H9 (cell line): ENCODE data around the gene ZNF783. TPM values are rescaled to one million over a fixed set of nuclear protein-coding genes. Genes with fewer than 3 reads are reported as not detected.

Experiments used
- DNase-seq: peaks from one replicate; pipeline ENCODE4 v3.0.0-alpha.2; 2017
- H2AFZ ChIP-seq: one replicate; pipeline ENCODE4 v1.6.1; 2013; ENCODE audit warnings: mild to moderate bottlenecking, low read length, control low read depth, moderate library complexity
- H2AK5ac ChIP-seq: 2 replicates; pipeline ENCODE4 v1.6.1; 2013; ENCODE audit warnings: low read length, control low read depth, mixed read lengths; ENCODE audit not compliant: insufficient read length
- H2BK120ac ChIP-seq: one replicate; pipeline ENCODE4 v1.6.1; 2013; ENCODE audit warnings: low read depth, mild to moderate bottlenecking, low read length, control low read depth, inconsistent platforms; ENCODE audit not compliant: poor library complexity, severe bottlenecking
- H2BK12ac ChIP-seq: 2 replicates; pipeline ENCODE4 v1.6.1; 2013; ENCODE audit warnings: low read length, control low read depth, mixed read lengths, low read depth; ENCODE audit not compliant: insufficient read length
- H2BK15ac ChIP-seq: 2 replicates; pipeline ENCODE4 v1.6.1; 2013; ENCODE audit warnings: low read depth, low read length, control low read depth
- H2BK20ac ChIP-seq: one replicate; pipeline ENCODE4 v1.6.1; 2013; ENCODE audit warnings: low read depth, mild to moderate bottlenecking, low read length, control low read depth, inconsistent platforms; ENCODE audit not compliant: poor library complexity, severe bottlenecking
- H2BK5ac ChIP-seq: 2 replicates; pipeline ENCODE4 v1.6.1; 2013; ENCODE audit warnings: low read length, control low read depth, mixed read lengths; ENCODE audit not compliant: insufficient read length
- H3K14ac ChIP-seq: 2 replicates; pipeline ENCODE4 v1.6.1; 2013; ENCODE audit warnings: low read length, control low read depth; ENCODE audit not compliant: insufficient read depth
- H3K18ac ChIP-seq: 2 replicates; pipeline ENCODE4 v1.6.1; 2013; ENCODE audit warnings: low read depth, mild to moderate bottlenecking, mixed read lengths, low read length, control low read depth; ENCODE audit not compliant: insufficient read length
- H3K23ac ChIP-seq: 2 replicates; pipeline ENCODE4 v1.6.1; 2013; ENCODE audit warnings: low read length, control low read depth, mixed read lengths, low read depth; ENCODE audit not compliant: insufficient read length
- H3K23me2 ChIP-seq: 2 replicates; pipeline ENCODE4 v1.6.1; 2013; ENCODE audit warnings: low read depth, mild to moderate bottlenecking, mixed read lengths, low read length, control low read depth; ENCODE audit not compliant: insufficient read length, poor library complexity, severe bottlenecking
- H3K27ac ChIP-seq: 2 replicates; pipeline ENCODE4 v1.5.1; 2013; ENCODE audit warnings: low read length, control low read depth, mixed read lengths, low read depth; ENCODE audit not compliant: insufficient read length
- H3K27me3 ChIP-seq: 2 replicates; pipeline ENCODE4 v1.6.1; 2013; ENCODE audit warnings: low read length, control low read depth, inconsistent platforms; ENCODE audit not compliant: insufficient read depth
- H3K4ac ChIP-seq: 2 replicates; pipeline ENCODE4 v1.6.1; 2013; ENCODE audit warnings: low read depth, mild to moderate bottlenecking, control low read depth, inconsistent platforms, low read length, moderate library complexity
- H3K4me1 ChIP-seq: 2 replicates; pipeline ENCODE4 v1.6.1; 2013; ENCODE audit warnings: low read length, control low read depth, inconsistent platforms; ENCODE audit not compliant: insufficient read depth
- H3K4me2 ChIP-seq: 2 replicates; pipeline ENCODE4 v1.6.1; 2013; ENCODE audit warnings: low read length, control low read depth, mixed read lengths; ENCODE audit not compliant: insufficient read length, insufficient read depth
- H3K56ac ChIP-seq: 2 replicates; pipeline ENCODE4 v1.6.1; 2013; ENCODE audit warnings: low read depth, mild to moderate bottlenecking, mixed read lengths, low read length, control low read depth; ENCODE audit not compliant: insufficient read length
- H3K79me1 ChIP-seq: 2 replicates; pipeline ENCODE4 v1.6.1; 2013; ENCODE audit warnings: low read depth, mild to moderate bottlenecking, moderate library complexity, low read length, control low read depth, inconsistent platforms; ENCODE audit not compliant: insufficient read depth, poor library complexity, severe bottlenecking
- H3K79me2 ChIP-seq: 2 replicates; pipeline ENCODE4 v1.6.1; 2013; ENCODE audit warnings: low read length, control low read depth, inconsistent platforms; ENCODE audit not compliant: insufficient read depth
- H3K9ac ChIP-seq: 2 replicates; pipeline ENCODE4 v1.6.1; 2013; ENCODE audit warnings: low read length, control low read depth, mixed read lengths; ENCODE audit not compliant: insufficient read length; ENCODE audit errors: extremely low read depth
- H3K9me3 ChIP-seq: one replicate; pipeline ENCODE4 v1.6.1; 2013; ENCODE audit warnings: low read depth, low read length, inconsistent platforms; ENCODE audit not compliant: control insufficient read depth
- H3T11ph ChIP-seq: one replicate; pipeline ENCODE4 v1.6.1; 2013; ENCODE audit warnings: mild to moderate bottlenecking, low read length, control low read depth, inconsistent platforms
- H4K20me1 ChIP-seq: one replicate; pipeline ENCODE4 v1.6.1; 2013; ENCODE audit not compliant: control insufficient read depth, insufficient read length, insufficient read depth
- H4K5ac ChIP-seq: 2 replicates; pipeline ENCODE4 v1.6.1; 2013; ENCODE audit warnings: low read depth, mild to moderate bottlenecking, mixed read lengths, low read length, control low read depth; ENCODE audit not compliant: insufficient read length
- H4K8ac ChIP-seq: replicated peaks from 2 replicates; pipeline ENCODE4 v1.6.1; 2013; ENCODE audit warnings: low read length, control low read depth, mixed read lengths, low read depth; ENCODE audit not compliant: insufficient read length
- H4K91ac ChIP-seq: 2 replicates; pipeline ENCODE4 v1.6.1; 2013; ENCODE audit warnings: low read depth, mild to moderate bottlenecking, moderate library complexity, mixed read lengths, low read length, control low read depth; ENCODE audit not compliant: insufficient read length
- H3K27ac Mint-ChIP-seq, 3 experiments: 2 replicates in 2 of 3; 3 replicates in 1 of 3; pipeline ENCODE4 v1.8.0; 2020 to 2021; ENCODE audit warnings: mixed read lengths in 3 of 3, mild to moderate bottlenecking in 1 of 3, moderate library complexity in 1 of 3
- H3K27me3 Mint-ChIP-seq: 2 replicates; pipeline ENCODE4 v1.8.0; 2021; ENCODE audit warnings: low read depth, mild to moderate bottlenecking, moderate library complexity, mixed read lengths
- H3K36me3 Mint-ChIP-seq, 3 experiments: 2 replicates in 2 of 3; 3 replicates in 1 of 3; pipeline ENCODE4 v1.8.0; 2020 to 2021; ENCODE audit warnings: low read depth in 3 of 3, mixed read lengths in 3 of 3; ENCODE audit not compliant: insufficient read depth in 1 of 3
- H3K4me1 Mint-ChIP-seq, 2 experiments: 2 replicates each; pipeline ENCODE4 v1.8.0; 2020; ENCODE audit warnings: mixed read lengths in 2 of 2
- H3K4me3 Mint-ChIP-seq, 2 experiments: 2 replicates in 1 of 2; 3 replicates in 1 of 2; pipeline ENCODE4 v1.8.0; 2020 to 2021; ENCODE audit warnings: mild to moderate bottlenecking in 2 of 2, mixed read lengths in 2 of 2, moderate library complexity in 1 of 2
- H3K9me3 Mint-ChIP-seq, 2 experiments: 2 replicates in 1 of 2; 3 replicates in 1 of 2; pipeline ENCODE4 v1.8.0; 2020; ENCODE audit warnings: mild to moderate bottlenecking in 2 of 2, mixed read lengths in 2 of 2, moderate library complexity in 1 of 2
- WGBS: extraction: QIAGEN DNeasy Blood & Tissue Kit; methylation state at CpG from one replicate; pipeline ENCODE4 v1.1.7; 2013; ENCODE audit warnings: missing lambda C conversion rate, low lambda C conversion rate, mixed read lengths; ENCODE audit not compliant: insufficient read length; ENCODE audit errors: extremely low coverage; 5-methylcytosine and 5-hydroxymethylcytosine counted together
- total RNA-seq: library from RNA; stranded (reverse); gene quantifications from 2 replicates; pipeline ENCODE4 v1.2.1, GENCODE V29; 2021
- TF ChIP-seq, protein P1 (sequence below): fragments of 200-600 bp; sonication (generic); conservative IDR thresholded peaks from 3 replicates; pipeline ENCODE4 v1.8.0; 2021; ENCODE audit warnings: antibody characterized with exemption, mild to moderate bottlenecking

Gene ZNF783
- total RNA-seq, 1 experiment from 2014 or later, result 13.6 TPM

DNA sequence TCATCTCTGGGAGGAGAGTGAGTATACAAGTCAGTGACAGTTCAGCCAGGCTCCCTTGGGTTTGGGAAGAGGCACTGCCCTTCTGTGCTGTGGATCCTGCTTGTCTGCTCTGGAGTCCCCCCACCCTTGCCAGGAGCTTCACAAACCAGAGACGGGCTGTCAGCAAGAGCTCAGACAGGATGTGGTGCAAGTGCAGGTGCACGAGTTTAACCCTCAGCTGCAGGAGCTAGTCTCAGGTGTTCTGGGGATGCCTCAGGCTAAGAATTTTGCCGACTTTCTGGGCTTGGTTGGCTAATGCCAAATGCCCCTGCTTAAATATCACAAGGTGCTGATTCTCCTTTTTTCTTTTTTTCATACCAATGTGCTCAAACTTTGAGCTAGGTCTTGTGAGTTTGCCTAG lies 22.3 kb downstream of the ZNF783 start:
- Mint-ChIP-seq H3K4me1 (peaks cover 14 to 23% of the 10 kb centered on the region in 2 experiments), H3K36me3 (peaks cover 4 to 17% (median 17%) of the 10 kb centered on the region in 3 experiments; a peak in 6 of 7 replicates), H3K27me3 (peaks cover 14% of the 10 kb centered on the region), H3K9me3 (no peaks in the 10 kb centered on the region; a peak in 1 of 5 replicates), H3K4me3 (peak overlapping the region; percentile 82 to 90), H3K27ac (no peak overlapping the region)
- Histone ChIP-seq H3K27me3 (no peaks in the 10 kb centered on the region), H2AK5ac (no peak overlapping the region), H3K9me3 (no peaks in the 10 kb centered on the region), H3K56ac (no peak overlapping the region), H3K79me2 (no peaks in the 10 kb centered on the region), H2BK15ac (no peak overlapping the region), H2BK12ac (no peak overlapping the region), H4K20me1 (no peaks in the 10 kb centered on the region), H3K18ac (no peak overlapping the region), H3T11ph (no peak overlapping the region), H2AFZ (no peak overlapping the region), H3K4me1 (no peaks in the 10 kb centered on the region; the same call in 1 of the 2 replicates), H3K14ac (no peak overlapping the region), H3K23me2 (peaks cover 10% of the 10 kb centered on the region), H4K5ac (no peak overlapping the region), H3K9ac (no peak overlapping the region), H3K4ac (no peak overlapping the region), H3K79me1 (no peaks in the 10 kb centered on the region), H2BK5ac (no peak overlapping the region), H4K8ac (no peak overlapping the region), H3K4me2 (peak overlapping the region; percentile 50), H2BK120ac (no peak overlapping the region), H3K23ac (no peak overlapping the region), H3K27ac (no peak overlapping the region), H4K91ac (no peak overlapping the region), H2BK20ac (no peak overlapping the region)
- no peak for DNase-seq
- TF ChIP-seq, protein P1, sequence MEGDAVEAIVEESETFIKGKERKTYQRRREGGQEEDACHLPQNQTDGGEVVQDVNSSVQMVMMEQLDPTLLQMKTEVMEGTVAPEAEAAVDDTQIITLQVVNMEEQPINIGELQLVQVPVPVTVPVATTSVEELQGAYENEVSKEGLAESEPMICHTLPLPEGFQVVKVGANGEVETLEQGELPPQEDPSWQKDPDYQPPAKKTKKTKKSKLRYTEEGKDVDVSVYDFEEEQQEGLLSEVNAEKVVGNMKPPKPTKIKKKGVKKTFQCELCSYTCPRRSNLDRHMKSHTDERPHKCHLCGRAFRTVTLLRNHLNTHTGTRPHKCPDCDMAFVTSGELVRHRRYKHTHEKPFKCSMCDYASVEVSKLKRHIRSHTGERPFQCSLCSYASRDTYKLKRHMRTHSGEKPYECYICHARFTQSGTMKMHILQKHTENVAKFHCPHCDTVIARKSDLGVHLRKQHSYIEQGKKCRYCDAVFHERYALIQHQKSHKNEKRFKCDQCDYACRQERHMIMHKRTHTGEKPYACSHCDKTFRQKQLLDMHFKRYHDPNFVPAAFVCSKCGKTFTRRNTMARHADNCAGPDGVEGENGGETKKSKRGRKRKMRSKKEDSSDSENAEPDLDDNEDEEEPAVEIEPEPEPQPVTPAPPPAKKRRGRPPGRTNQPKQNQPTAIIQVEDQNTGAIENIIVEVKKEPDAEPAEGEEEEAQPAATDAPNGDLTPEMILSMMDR, result no peak
- WGBS, result no CpG with 5 or more reads among the region's 3 CpGs
